A673 (cell line): ENCODE data around the gene IL1RAPL2. TPM values are rescaled to one million over a fixed set of nuclear protein-coding genes. Genes with fewer than 3 reads are reported as not detected.

Experiments
- BruUV-seq: library from RNA; stranded (reverse); fragments of 400-500 nt; replicated peaks from 2 replicates; lab custom pipeline; 2021; lab: Mats Ljungman, UMichigan
- CTCF ChIA-PET: fragments of 300-600 bp; sonication (Branson Sonifier 250); formaldehyde crosslinking; loops from one replicate; lab custom pipeline; 2022; ENCODE audit warnings: antibody characterized with exemption; lab: Charles Lee
- POLR2A ChIA-PET: fragments of 300-600 bp; sonication (Branson Sonifier 250); formaldehyde crosslinking; loops from one replicate; lab custom pipeline; 2022; ENCODE audit warnings: antibody characterized with exemption; ENCODE audit not compliant: low non-redundant PET; lab: Charles Lee
- DNase-seq: peaks from one replicate; pipeline ENCODE4 v3.0.0-alpha.2; 2015; ENCODE audit warnings: low spot score
- H3K27ac ChIP-seq: fragments of 200-600 bp; sonication (generic); 2 replicates; pipeline ENCODE4 v1.5.1; 2016; ENCODE audit warnings: mixed run types, low read depth, mild to moderate bottlenecking, mixed read lengths, antibody characterized with exemption, low read length; ENCODE audit not compliant: poor library complexity, severe bottlenecking
- H3K27me3 ChIP-seq: fragments of 200-600 bp; sonication (generic); replicated peaks from 2 replicates; pipeline ENCODE4 v1.6.1; 2017; ENCODE audit warnings: mixed run types, low read depth, mild to moderate bottlenecking, mixed read lengths, antibody characterized with exemption, low read length; ENCODE audit not compliant: insufficient read depth, poor library complexity
- H3K36me3 ChIP-seq: fragments of 200-600 bp; sonication (generic); 2 replicates; pipeline ENCODE4 v1.6.1; 2016; ENCODE audit warnings: mixed run types, mild to moderate bottlenecking, mixed read lengths, antibody characterized with exemption, low read length; ENCODE audit not compliant: insufficient read depth, poor library complexity, severe bottlenecking
- H3K4me1 ChIP-seq: fragments of 200-600 bp; sonication (generic); 2 replicates; pipeline ENCODE4 v1.6.1; 2017; ENCODE audit warnings: mixed run types, mild to moderate bottlenecking, mixed read lengths, antibody characterized with exemption, low read length; ENCODE audit not compliant: insufficient read depth, poor library complexity, severe bottlenecking
- H3K4me3 ChIP-seq: fragments of 200-600 bp; sonication (generic); 2 replicates; pipeline ENCODE4 v1.5.1; 2016; ENCODE audit warnings: low read depth, mixed run types, mild to moderate bottlenecking, mixed read lengths, low read length; ENCODE audit not compliant: poor library complexity, severe bottlenecking
- H3K9me3 ChIP-seq: fragments of 200-600 bp; sonication (generic); 2 replicates; pipeline ENCODE4 v1.6.1; 2016; ENCODE audit warnings: mixed run types, low read depth, mild to moderate bottlenecking, mixed read lengths, antibody characterized with exemption, low read length; ENCODE audit not compliant: poor library complexity, severe bottlenecking
- EZH2 ChIP-seq: fragments of 200-600 bp; sonication (generic); IDR thresholded peaks from 2 replicates; pipeline ENCODE4 v1.6.1; 2017; ENCODE audit warnings: borderline replicate concordance, low read depth, mild to moderate bottlenecking, mixed read lengths, antibody characterized with exemption, low read length; ENCODE audit not compliant: poor library complexity, severe bottlenecking
- intact Hi-C: fragments of 100-400 bp; cut with micrococcal nuclease; formaldehyde crosslinking; loops from one replicate; pipeline ENCODE4 v1.10.0; 2022; ENCODE audit not compliant: unreplicated experiment
- total RNA-seq: library from RNA; stranded (reverse); gene quantifications from 2 replicates; pipeline ENCODE4 v1.2.3, GENCODE V29; 2021
- TF ChIP-seq, protein P1 (sequence below): fragments of 300-800, 200-600 bp; sonication (generic); conservative IDR thresholded peaks from 2 replicates; pipeline ENCODE4 v1.5.1; 2017; ENCODE audit warnings: low read depth, mild to moderate bottlenecking, antibody characterized with exemption, low read length, moderate library complexity, mixed read lengths

IL1RAPL2 gene
- total RNA-seq, 1 experiment from 2014 or later, result not detected

DNA sequence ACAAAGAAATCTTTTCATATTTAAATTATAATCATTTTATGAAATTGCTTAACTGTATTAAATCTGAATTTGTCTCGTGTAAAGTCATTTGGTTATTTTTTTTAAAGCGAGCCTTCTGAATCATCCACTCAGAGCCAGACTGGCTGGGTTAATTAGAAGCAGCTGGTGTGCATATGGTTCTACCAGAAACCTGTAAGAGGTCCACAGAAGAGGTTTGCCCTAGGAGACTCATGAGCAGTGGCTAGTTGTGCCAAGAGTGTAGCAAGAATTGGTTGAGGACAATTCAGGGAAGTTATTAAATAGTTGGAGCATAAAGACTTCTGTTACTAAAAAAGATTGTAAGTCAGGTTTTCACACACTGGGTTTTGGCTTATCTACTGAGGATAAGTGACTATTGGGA lies 267.4 kb downstream of the IL1RAPL2 start:
- ChIA-PET POLR2A (no interaction called here), CTCF (no interaction called here)
- TF ChIP-seq, protein P1, sequence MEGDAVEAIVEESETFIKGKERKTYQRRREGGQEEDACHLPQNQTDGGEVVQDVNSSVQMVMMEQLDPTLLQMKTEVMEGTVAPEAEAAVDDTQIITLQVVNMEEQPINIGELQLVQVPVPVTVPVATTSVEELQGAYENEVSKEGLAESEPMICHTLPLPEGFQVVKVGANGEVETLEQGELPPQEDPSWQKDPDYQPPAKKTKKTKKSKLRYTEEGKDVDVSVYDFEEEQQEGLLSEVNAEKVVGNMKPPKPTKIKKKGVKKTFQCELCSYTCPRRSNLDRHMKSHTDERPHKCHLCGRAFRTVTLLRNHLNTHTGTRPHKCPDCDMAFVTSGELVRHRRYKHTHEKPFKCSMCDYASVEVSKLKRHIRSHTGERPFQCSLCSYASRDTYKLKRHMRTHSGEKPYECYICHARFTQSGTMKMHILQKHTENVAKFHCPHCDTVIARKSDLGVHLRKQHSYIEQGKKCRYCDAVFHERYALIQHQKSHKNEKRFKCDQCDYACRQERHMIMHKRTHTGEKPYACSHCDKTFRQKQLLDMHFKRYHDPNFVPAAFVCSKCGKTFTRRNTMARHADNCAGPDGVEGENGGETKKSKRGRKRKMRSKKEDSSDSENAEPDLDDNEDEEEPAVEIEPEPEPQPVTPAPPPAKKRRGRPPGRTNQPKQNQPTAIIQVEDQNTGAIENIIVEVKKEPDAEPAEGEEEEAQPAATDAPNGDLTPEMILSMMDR, result no peak
- no peak for TF ChIP-seq EZH2
- Histone ChIP-seq H3K4me3 (no peak overlapping the region), H3K27me3 (no peaks in the 10 kb centered on the region), H3K27ac (no peak overlapping the region), H3K4me1 (no peaks in the 10 kb centered on the region), H3K36me3 (no peaks in the 10 kb centered on the region), H3K9me3 (no peaks in the 10 kb centered on the region)
- intact Hi-C loops, result no loop called here
- DNase-seq, result no peak
- no TSS peak for BruUV-seq

DNA sequence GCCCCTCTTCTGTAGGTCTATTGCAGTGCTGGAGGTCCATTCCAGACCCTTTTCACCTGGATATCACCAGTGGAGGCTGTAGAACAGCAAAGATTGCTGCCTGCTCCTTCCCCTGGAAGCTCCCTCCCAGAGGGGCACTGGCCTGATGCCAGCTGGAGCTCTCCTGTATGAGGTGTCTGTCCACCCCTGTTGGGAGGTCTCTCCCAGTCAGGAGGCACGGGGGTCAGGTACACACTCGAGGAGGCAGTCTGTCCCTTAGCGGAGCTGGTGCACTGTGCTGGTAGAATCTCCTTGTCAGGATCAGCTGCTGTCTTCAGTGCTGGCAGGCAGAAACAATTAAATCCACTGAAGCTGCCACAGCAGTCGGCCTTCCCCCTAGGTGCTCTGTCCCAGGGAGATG lies 276.6 kb downstream of the IL1RAPL2 start:
- no peak for TF ChIP-seq EZH2
- TF ChIP-seq, protein P1, result no peak
- no peaks in the 10 kb centered on the region for H3K27me3 ChIP-seq
- DNase-seq, result no peak
- ChIA-PET POLR2A (no interaction called here), CTCF (no interaction called here)
- no peak overlapping the region for H3K4me3 ChIP-seq
- no peak overlapping the region for H3K27ac ChIP-seq
- H3K4me1 ChIP-seq, result no peaks in the 10 kb centered on the region
- BruUV-seq, result no TSS peak
- intact Hi-C loops, result no loop called here
- no peaks in the 10 kb centered on the region for H3K36me3 ChIP-seq
- no peaks in the 10 kb centered on the region for H3K9me3 ChIP-seq

DNA sequence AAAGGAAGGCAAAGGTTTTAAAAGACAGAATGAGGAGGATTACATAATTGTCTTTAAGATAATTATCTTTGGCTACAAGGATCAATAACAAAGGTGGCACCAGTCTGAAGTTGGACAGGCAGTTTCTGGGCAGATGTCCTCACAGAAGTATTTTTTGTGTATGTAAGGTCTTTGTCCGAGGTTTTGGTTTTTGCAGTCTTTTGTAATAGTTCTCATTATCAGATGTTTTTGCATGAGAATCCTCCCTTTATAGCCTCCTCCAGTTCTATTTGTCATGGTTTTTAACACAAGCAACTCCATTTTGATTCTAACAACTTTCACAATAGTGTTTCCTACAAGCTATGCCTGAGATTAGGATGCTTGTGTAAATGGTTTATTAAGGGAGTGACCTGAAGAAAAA lies 286.2 kb downstream of the IL1RAPL2 start:
- Histone ChIP-seq H3K4me3 (no peak overlapping the region), H3K27ac (no peak overlapping the region), H3K9me3 (no peaks in the 10 kb centered on the region), H3K27me3 (no peaks in the 10 kb centered on the region), H3K4me1 (no peaks in the 10 kb centered on the region), H3K36me3 (no peaks in the 10 kb centered on the region)
- intact Hi-C loops, result no loop called here
- no peak for DNase-seq
- no TSS peak for BruUV-seq
- CTCF ChIA-PET, result no interaction called here
- POLR2A ChIA-PET, result no interaction called here
- TF ChIP-seq, protein P1, result no peak
- no peak for TF ChIP-seq EZH2
